Measurements from ENCODE around the gene SLC9C2.

SLC9C2 gene

GRCh38 chr1:173459885-173460284, 143.0 kb downstream of the SLC9C2 start:
- H3K36me3 ChIP-seq (ENCODE audit: low read length): peaks cover 11% of the 10 kb centered on the region; the same call in 1 of the 2 replicates
- H3K79me2 ChIP-seq (ENCODE audit: insufficient read depth, low read length): peaks cover 10% of the 10 kb centered on the region; the same call in 1 of the 2 replicates
- no peak overlapping the region for H3K4me3 ChIP-seq (ENCODE audit: insufficient read depth, low read length, poor library complexity, severe bottlenecking)
- H3F3A ChIP-seq (ENCODE audit: insufficient read depth): no peaks in the 10 kb centered on the region
- H3K27me3 ChIP-seq (ENCODE audit: low read length): no peaks in the 10 kb centered on the region
- H3K9me2 ChIP-seq (replicated peaks; ENCODE audit: insufficient read depth, low read length): no peaks in the 10 kb centered on the region
- H3K9me3 ChIP-seq (ENCODE audit: insufficient read depth, low read length): no peaks in the 10 kb centered on the region
- H3K27ac ChIP-seq (ENCODE audit: low read depth, low read length): no peak overlapping the region
- no peaks in the 10 kb centered on the region for H4K20me1 ChIP-seq (ENCODE audit: low read depth, low read length)
- H3K4me2 ChIP-seq (ENCODE audit: low read depth, low read length, poor library complexity, severe bottlenecking): no peak overlapping the region
- TF ChIP-seq, protein P1, sequence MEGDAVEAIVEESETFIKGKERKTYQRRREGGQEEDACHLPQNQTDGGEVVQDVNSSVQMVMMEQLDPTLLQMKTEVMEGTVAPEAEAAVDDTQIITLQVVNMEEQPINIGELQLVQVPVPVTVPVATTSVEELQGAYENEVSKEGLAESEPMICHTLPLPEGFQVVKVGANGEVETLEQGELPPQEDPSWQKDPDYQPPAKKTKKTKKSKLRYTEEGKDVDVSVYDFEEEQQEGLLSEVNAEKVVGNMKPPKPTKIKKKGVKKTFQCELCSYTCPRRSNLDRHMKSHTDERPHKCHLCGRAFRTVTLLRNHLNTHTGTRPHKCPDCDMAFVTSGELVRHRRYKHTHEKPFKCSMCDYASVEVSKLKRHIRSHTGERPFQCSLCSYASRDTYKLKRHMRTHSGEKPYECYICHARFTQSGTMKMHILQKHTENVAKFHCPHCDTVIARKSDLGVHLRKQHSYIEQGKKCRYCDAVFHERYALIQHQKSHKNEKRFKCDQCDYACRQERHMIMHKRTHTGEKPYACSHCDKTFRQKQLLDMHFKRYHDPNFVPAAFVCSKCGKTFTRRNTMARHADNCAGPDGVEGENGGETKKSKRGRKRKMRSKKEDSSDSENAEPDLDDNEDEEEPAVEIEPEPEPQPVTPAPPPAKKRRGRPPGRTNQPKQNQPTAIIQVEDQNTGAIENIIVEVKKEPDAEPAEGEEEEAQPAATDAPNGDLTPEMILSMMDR (IDR thresholded peaks at IDR 0.05; ENCODE audit: insufficient read depth, low read length, poor library complexity, severe bottlenecking): no peak
- H2AFZ ChIP-seq (ENCODE audit: low read depth, low read length, severe bottlenecking): no peak overlapping the region
- no peak overlapping the region for H3K9ac ChIP-seq (ENCODE audit: low read length)

GRCh38 chr1:173454966-173455524, 147.8 kb downstream of the SLC9C2 start:
- no peaks in the 10 kb centered on the region for H3K9me3 ChIP-seq (ENCODE audit: insufficient read depth, low read length)
- H3K79me2 ChIP-seq (ENCODE audit: insufficient read depth, low read length): no peaks in the 10 kb centered on the region
- no peak overlapping the region for H2AFZ ChIP-seq (ENCODE audit: low read depth, low read length, severe bottlenecking)
- H3K27ac ChIP-seq (ENCODE audit: low read depth, low read length): no peak overlapping the region
- no peaks in the 10 kb centered on the region for H3K27me3 ChIP-seq (ENCODE audit: low read length)
- no peak overlapping the region for H3K4me2 ChIP-seq (ENCODE audit: low read depth, low read length, poor library complexity, severe bottlenecking)
- no peaks in the 10 kb centered on the region; the same call in 1 of the 2 replicates for H4K20me1 ChIP-seq (ENCODE audit: low read depth, low read length)
- no peaks in the 10 kb centered on the region for H3K9me2 ChIP-seq (replicated peaks; ENCODE audit: insufficient read depth, low read length)
- no peak overlapping the region for H3K9ac ChIP-seq (ENCODE audit: low read length)
- H3K4me3 ChIP-seq (ENCODE audit: insufficient read depth, low read length, poor library complexity, severe bottlenecking): no peak overlapping the region
- H3F3A ChIP-seq (ENCODE audit: insufficient read depth): no peaks in the 10 kb centered on the region; the same call in 1 of the 2 replicates
- H3K36me3 ChIP-seq (ENCODE audit: low read length): peaks cover 11% of the 10 kb centered on the region; the same call in 1 of the 2 replicates
- TF ChIP-seq, protein P1 (IDR thresholded peaks at IDR 0.05; ENCODE audit: insufficient read depth, low read length, poor library complexity, severe bottlenecking): no peak
- TF ChIP-seq EZH2phosphoT487 (conservative IDR thresholded peaks at IDR 0.05; ENCODE audit: low read length): no peak

DNA sequence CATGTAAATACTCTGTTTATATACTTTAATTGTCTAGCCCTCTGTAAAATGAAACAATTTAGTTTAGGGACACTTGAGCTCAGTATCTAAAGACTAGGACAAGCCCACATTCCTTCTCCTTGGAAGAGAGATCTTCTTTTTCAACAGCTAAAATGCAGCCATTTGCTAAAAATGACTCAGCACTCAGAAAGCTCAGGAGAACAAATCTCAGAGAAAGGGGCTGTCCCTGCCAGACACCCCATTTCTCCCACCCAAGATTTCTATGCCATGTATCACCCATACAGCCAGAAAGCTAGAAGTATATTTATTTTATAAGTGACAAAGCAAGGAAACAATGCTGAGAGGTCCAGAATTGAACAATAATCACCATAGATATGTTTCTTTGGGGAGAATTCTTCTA, 148.9 kb downstream of the SLC9C2 start:
- Histone ChIP-seq H3K4me2 (ENCODE audit: low read depth, low read length, poor library complexity, severe bottlenecking) (no peak overlapping the region), H3F3A (ENCODE audit: insufficient read depth) (no peaks in the 10 kb centered on the region; the same call in 1 of the 2 replicates), H3K9ac (ENCODE audit: low read length) (no peak overlapping the region), H4K20me1 (ENCODE audit: low read depth, low read length) (no peaks in the 10 kb centered on the region; the same call in 1 of the 2 replicates), H3K36me3 (ENCODE audit: low read length) (peaks cover 7% of the 10 kb centered on the region; the same call in 1 of the 2 replicates), H3K27ac (ENCODE audit: low read depth, low read length) (no peak overlapping the region), H3K9me2 (replicated peaks; ENCODE audit: insufficient read depth, low read length) (no peaks in the 10 kb centered on the region), H3K4me3 (ENCODE audit: insufficient read depth, low read length, poor library complexity, severe bottlenecking) (no peak overlapping the region), H3K79me2 (ENCODE audit: insufficient read depth, low read length) (no peaks in the 10 kb centered on the region), H3K9me3 (ENCODE audit: insufficient read depth, low read length) (no peaks in the 10 kb centered on the region), H3K27me3 (ENCODE audit: low read length) (no peaks in the 10 kb centered on the region), H2AFZ (ENCODE audit: low read depth, low read length, severe bottlenecking) (no peak overlapping the region)
- TF ChIP-seq EZH2phosphoT487 (conservative IDR thresholded peaks at IDR 0.05; ENCODE audit: low read length): no peak
- TF ChIP-seq, protein P1 (IDR thresholded peaks at IDR 0.05; ENCODE audit: insufficient read depth, low read length, poor library complexity, severe bottlenecking): no peak
